Measurements from ENCODE around the gene CAB39L.

GRCh38 chr13:49429121-49429520 is 14.7 kb downstream of the CAB39L start:
- TF ChIP-seq EZH2phosphoT487 (IDR thresholded peaks at IDR 0.05; ENCODE audit: borderline replicate concordance, low read depth), result no peak
- no peak for TF ChIP-seq RFX5 (IDR thresholded peaks at IDR 0.05; ENCODE audit: low read length)
- TF ChIP-seq CTCF (IDR thresholded peaks at IDR 0.05), result no peak
- no peak for TF ChIP-seq NFIC (IDR thresholded peaks at IDR 0.05; ENCODE audit: borderline replicate concordance)
- no peak for TF ChIP-seq RAD21 (IDR thresholded peaks at IDR 0.05; ENCODE audit: low read length)
- TF ChIP-seq SIN3A (IDR thresholded peaks at IDR 0.05; ENCODE audit: borderline replicate concordance, low read depth, low read length), result no peak
